ENCODE results near the gene TUBB1.

Gene TUBB1

DNA sequence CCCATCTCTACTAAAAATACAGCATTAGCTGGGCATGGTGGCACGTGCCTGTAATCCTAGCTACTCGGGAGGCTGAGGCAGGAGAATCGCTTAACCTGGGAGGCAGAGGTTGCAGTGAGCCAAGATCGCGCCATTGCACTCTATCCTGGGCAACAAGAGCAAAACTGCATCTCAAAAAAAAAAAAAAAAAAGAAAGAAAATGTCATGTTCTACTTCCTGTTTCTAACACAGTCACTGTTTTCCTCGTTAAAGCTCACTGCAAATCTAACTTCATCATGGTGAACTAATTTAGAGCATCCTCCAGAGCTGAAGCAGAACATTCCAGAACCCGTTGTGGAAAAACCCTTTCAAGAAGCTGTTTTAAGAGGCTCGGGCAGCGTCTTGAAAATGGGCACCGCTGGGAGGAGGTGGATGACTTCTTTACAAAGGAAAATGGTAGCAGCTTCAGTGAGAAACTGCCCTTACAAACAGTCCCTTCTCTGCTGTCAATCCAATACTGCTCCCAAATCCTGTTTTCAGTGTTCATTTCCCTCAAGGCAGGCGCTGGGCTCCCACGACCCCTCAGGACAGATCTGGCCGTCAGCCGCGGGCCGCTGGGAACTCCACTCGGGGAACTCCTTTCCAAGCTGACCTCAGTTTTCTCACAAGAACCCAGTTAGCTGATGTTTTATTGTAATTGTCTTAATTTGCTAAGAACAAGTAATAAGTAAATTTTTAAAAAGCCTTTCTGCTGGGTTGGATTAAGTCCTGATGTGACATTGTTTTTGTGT, 24.7 kb upstream of the TUBB1 start:
- H4K20me1 ChIP-seq, result peaks cover 12 to 91% (median 46%) of the 10 kb centered on the region in 11 experiments; a peak in 20 of 22 replicates
- peaks cover 80 to 100% (median 91%) of the 10 kb centered on the region in 11 experiments for H3K36me3 ChIP-seq
- H3K9me3 ChIP-seq (replicated peaks in 1 of 11), result no peaks in the 10 kb centered on the region
- peaks cover 0 to 13% (median 0%) of the 10 kb centered on the region in 10 experiments; a peak in 3 of 20 replicates for H3K4me1 ChIP-seq
- peak overlapping the region in 1 of 11 experiments; percentile 1; a peak in 1 of 22 replicates for H3K27ac ChIP-seq
- H3K4me3 ChIP-seq, result no peak overlapping the region
- no peaks in the 10 kb centered on the region for H3K27me3 ChIP-seq
- no peak overlapping the region for H3K4me2 ChIP-seq
- TF ChIP-seq Cebpa-rat (IDR thresholded peaks at IDR 0.05), result no peak
- no peak overlapping the region for H3K9ac ChIP-seq

DNA sequence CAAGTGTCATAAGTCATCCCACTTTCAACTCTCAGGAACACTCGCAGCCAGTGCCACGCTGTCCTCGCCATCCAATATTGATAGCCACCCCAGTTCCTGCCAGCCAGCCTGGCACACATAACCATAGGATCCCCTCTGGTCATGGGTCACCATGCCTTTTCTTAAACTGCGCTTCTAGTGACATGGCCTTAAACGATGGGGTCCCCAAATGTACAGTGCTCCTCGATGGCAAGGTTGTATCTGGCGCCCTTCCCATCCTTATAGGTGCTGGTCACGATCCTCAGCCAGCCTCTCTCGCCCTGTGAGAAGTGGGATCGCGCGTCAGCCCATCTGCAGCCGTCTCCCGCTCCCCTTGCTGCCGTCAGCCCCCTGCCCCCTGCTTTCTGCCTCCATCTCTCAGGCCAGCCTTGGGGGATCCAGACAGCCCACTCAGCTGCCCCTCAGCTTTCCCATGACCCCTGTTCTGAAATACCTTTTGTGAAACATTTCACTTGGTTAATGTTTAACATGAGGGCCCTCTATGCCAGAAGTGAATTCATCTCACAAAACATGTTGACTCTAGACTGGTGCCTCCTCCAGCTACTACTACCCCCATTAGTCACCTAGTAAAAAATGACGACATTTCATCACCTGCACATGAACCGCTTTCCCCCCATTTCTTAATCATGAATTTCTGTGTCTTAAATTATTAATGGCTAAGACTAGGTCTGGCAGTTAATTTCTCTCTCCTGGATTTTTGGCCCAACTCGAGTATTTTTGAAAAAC, 23.6 kb upstream of the TUBB1 start:
- H3K4me3 ChIP-seq, result no peak overlapping the region
- H3K9ac ChIP-seq, result no peak overlapping the region
- H4K20me1 ChIP-seq, result peaks cover 12 to 100% (median 40%) of the 10 kb centered on the region in 11 experiments; a peak in 18 of 22 replicates
- no peak overlapping the region; a peak in 1 of 22 replicates for H3K27ac ChIP-seq
- no peaks in the 10 kb centered on the region for H3K27me3 ChIP-seq
- TF ChIP-seq Cebpa-rat (IDR thresholded peaks at IDR 0.05), result no peak
- no peaks in the 10 kb centered on the region for H3K9me3 ChIP-seq (replicated peaks in 1 of 11)
- no peak overlapping the region for H3K4me2 ChIP-seq
- H3K4me1 ChIP-seq, result peaks cover 0 to 13% (median 0%) of the 10 kb centered on the region in 10 experiments; a peak in 3 of 20 replicates
- peaks cover 70 to 100% (median 81%) of the 10 kb centered on the region in 11 experiments for H3K36me3 ChIP-seq

DNA sequence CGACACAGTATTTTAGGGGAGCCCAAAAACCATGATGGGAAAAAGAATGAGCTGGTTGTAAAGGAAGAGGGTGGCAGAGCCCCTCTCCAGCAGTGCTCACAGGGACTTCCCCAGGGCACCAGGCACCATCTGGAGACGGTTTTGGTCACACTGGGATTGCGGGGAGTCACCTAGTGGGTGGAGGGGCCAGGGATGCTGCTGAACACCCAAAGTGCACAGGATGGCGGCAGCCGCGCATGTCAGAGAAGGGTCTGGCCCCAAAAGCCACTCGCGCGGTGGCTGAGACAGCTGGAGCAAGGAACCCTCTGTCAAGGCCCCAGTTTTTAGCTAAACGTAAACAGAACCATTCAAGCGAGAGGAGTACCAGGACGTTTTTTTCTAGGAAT, 23.0 kb upstream of the TUBB1 start:
- no peak overlapping the region for H3K9ac ChIP-seq
- no peak overlapping the region for H3K4me2 ChIP-seq
- H3K27ac ChIP-seq, result no peak overlapping the region; a peak in 1 of 22 replicates
- H3K36me3 ChIP-seq, result peaks cover 64 to 100% (median 75%) of the 10 kb centered on the region in 11 experiments
- H3K9me3 ChIP-seq (replicated peaks in 1 of 11), result no peaks in the 10 kb centered on the region
- H3K4me3 ChIP-seq, result no peak overlapping the region
- TF ChIP-seq Cebpa-rat (IDR thresholded peaks at IDR 0.05), result no peak
- no peaks in the 10 kb centered on the region for H3K27me3 ChIP-seq
- peaks cover 8 to 100% (median 34%) of the 10 kb centered on the region in 11 experiments; a peak in 16 of 22 replicates for H4K20me1 ChIP-seq
- peaks cover 0 to 13% (median 0%) of the 10 kb centered on the region in 10 experiments; a peak in 3 of 20 replicates for H3K4me1 ChIP-seq

DNA sequence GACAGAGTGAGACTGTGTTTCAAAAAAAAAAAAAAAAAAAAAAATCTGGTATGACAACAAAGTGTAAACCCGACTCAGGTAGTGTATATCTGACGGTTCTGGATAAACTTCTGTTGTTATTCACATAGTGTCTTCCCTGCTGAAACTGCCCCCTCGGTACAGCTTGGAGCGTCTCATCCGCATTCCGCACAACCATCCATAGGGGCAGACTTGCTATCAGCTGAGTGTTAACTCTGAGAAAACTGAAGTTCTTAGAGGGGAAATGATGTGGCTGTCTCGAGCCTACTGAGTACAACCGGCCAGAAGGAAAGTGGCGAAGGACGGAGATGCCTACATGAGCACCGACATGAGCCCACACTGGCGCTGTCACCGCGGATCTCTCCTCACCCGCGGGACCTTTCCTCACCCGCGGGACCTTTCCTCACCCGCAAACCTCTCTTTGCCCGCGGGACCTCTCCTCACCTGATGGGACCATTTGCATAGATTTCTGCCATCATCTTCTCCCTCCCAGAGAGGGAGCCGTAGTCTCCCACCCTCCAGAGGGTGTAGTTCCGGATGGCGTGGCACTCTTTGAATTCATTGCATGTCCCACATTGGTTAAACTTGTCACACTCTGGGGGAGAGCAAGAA, 22.0 kb upstream of the TUBB1 start:
- Histone ChIP-seq H3K9ac (0 out of 22 replicates have a peak overlapping the region, but pooled peaks of 1 of the 11 experiments have one; percentile 7), H3K4me3 (no peak overlapping the region), H4K20me1 (peaks cover 8 to 100% (median 28%) of the 10 kb centered on the region in 11 experiments; a peak in 16 of 22 replicates), H3K27me3 (no peaks in the 10 kb centered on the region), H3K27ac (no peak overlapping the region), H3K4me2 (no peak overlapping the region), H3K9me3 (replicated peaks in 1 of 11) (no peaks in the 10 kb centered on the region), H3K36me3 (peaks cover 54 to 100% (median 65%) of the 10 kb centered on the region in 11 experiments), H3K4me1 (peaks cover 0 to 21% (median 3%) of the 10 kb centered on the region in 10 experiments; a peak in 8 of 20 replicates)
- no peak for TF ChIP-seq Cebpa-rat (IDR thresholded peaks at IDR 0.05)

DNA sequence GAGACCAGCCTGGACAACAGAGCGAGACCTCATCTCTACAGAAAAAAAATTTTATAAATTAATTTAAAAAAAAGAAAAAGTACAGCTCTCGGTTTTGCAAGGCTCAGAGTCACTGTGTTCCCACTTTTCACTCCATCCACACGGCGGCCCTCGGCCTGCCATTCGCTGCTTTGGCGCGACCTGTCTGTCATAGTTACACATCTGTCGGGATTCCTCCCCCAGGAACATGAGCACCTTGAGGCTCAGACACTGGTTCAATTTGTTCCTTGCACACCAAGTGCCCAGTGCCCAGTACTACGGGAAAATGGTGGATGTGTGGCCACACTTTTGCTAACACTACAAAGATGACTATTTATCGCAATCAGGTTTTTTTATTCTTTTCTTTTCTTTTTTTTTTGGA, 20.6 kb upstream of the TUBB1 start:
- H3K36me3 ChIP-seq, result peaks cover 40 to 100% (median 51%) of the 10 kb centered on the region in 11 experiments
- no peak for TF ChIP-seq Cebpa-rat (IDR thresholded peaks at IDR 0.05)

DNA sequence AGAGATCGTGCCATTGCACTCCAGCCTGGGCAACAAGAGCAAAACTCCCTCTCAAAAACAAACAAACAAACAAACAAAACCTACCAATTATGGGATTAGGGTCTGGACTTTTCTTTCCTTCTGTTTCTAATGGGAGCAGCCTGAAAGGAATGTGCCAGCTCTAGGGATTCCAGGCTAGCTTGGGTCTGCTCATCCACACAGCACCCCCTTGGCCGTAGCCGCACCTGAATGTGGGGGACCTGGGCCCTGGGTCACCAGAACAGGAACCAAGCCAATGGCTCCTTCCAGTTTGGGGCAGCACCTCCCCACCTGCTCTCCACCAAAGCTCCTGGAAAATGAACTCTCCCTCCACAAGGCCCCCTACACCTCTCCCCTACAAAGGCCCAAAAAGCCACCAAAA, 18.9 kb upstream of the TUBB1 start:
- H3K4me2 ChIP-seq, result no peak overlapping the region
- no peak overlapping the region for H3K9ac ChIP-seq
- H4K20me1 ChIP-seq, result peaks cover 0 to 96% (median 29%) of the 10 kb centered on the region in 11 experiments; a peak in 17 of 22 replicates
- peaks cover 24 to 90% (median 34%) of the 10 kb centered on the region in 11 experiments for H3K36me3 ChIP-seq
- H3K9me3 ChIP-seq (replicated peaks in 1 of 11), result no peaks in the 10 kb centered on the region
- no peaks in the 10 kb centered on the region for H3K27me3 ChIP-seq
- TF ChIP-seq Cebpa-rat (IDR thresholded peaks at IDR 0.05), result no peak
- H3K4me1 ChIP-seq, result peaks cover 25 to 38% (median 29%) of the 10 kb centered on the region in 10 experiments
- H3K27ac ChIP-seq, result no peak overlapping the region
- no peak overlapping the region for H3K4me3 ChIP-seq

More for the DNA sequence above, 20.6 kb upstream of the TUBB1 start:
- Histone ChIP-seq H3K27me3 (no peaks in the 10 kb centered on the region), H3K9ac (no peak overlapping the region), H4K20me1 (peaks cover under 1 to 100% (median 25%) of the 10 kb centered on the region in 11 experiments; a peak in 16 of 22 replicates), H3K9me3 (replicated peaks in 1 of 11) (no peaks in the 10 kb centered on the region), H3K4me3 (no peak overlapping the region), H3K4me1 (peaks cover 9 to 34% (median 15%) of the 10 kb centered on the region in 10 experiments), H3K27ac (no peak overlapping the region), H3K4me2 (no peak overlapping the region)

DNA sequence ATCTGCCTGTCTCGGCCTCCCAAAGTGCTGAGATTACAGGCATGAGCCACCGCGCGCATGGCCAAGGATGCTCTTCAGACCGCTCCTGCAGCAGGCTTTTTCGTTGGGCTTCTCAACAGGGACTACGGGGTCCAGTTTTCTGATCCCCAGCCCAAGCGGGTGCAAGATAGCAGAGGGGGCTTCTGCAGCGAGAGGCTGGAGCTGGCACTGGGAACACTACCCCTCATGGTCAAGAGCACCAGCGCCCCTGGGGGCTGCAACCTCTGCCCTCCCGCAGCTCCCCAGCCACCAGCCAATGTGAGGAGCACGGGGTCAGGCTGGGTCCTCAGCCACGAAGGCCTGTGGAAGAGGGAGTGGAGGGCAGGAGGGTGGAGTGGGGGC, 18.2 kb upstream of the TUBB1 start:
- peaks cover 16 to 83% (median 27%) of the 10 kb centered on the region in 11 experiments for H3K36me3 ChIP-seq
- H3K9me3 ChIP-seq (replicated peaks in 1 of 11), result no peaks in the 10 kb centered on the region
- no peak overlapping the region for H3K4me3 ChIP-seq
- H4K20me1 ChIP-seq, result peaks cover 0 to 88% (median 31%) of the 10 kb centered on the region in 11 experiments; a peak in 16 of 22 replicates
- H3K27me3 ChIP-seq, result peaks cover 0 to 7% (median 3%) of the 10 kb centered on the region in 11 experiments; a peak in 14 of 22 replicates
- H3K4me2 ChIP-seq, result no peak overlapping the region
- no peak overlapping the region for H3K9ac ChIP-seq
- no peak for TF ChIP-seq Cebpa-rat (IDR thresholded peaks at IDR 0.05)
- no peak overlapping the region for H3K27ac ChIP-seq
- H3K4me1 ChIP-seq, result peaks cover 33 to 46% (median 36%) of the 10 kb centered on the region in 10 experiments

DNA sequence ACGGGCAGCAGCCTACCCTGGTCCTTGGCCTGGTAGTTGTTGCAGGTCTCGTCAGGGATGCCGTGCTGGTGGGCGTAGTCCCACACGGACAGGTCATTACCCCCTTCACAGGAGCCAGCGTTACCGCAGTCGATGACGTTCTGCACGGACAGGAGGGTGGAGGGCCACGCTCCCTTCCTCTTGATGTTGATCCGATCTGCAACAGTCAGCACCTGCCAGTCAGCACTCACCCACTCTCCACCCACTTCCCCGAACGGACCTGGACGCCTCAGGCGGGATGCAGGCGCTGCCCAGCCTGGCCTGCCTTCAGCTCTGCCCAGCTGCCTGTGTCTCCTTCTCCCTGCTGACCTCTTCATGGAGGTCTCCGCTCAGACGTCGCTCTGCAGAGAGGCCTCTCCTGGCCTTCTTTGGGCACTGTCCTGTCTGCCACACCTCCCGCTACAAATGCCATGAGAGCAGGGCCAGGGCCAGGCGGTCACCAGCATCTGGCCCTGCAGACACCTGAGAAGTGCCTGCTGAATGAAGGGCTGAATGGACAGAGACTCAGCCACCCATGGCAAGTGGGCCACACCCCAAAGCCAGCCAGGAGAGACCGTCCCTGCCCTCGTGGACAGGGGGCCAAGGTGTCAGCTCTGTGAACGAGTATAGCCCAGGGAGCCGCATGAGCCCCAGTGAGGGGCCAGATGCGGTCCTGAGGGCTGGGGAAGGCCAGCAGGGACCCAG, 17.6 kb upstream of the TUBB1 start:
- H3K27ac ChIP-seq, result no peak overlapping the region
- H3K4me2 ChIP-seq, result peak overlapping the region in 2 of 11 experiments; percentile 95 to 96; a peak in 2 of 22 replicates
- H3K36me3 ChIP-seq, result peaks cover 11 to 77% (median 21%) of the 10 kb centered on the region in 11 experiments
- H3K4me3 ChIP-seq, result no peak overlapping the region
- peaks cover 38 to 51% (median 42%) of the 10 kb centered on the region in 10 experiments for H3K4me1 ChIP-seq
- peaks cover 0 to 83% (median 33%) of the 10 kb centered on the region in 11 experiments; a peak in 16 of 22 replicates for H4K20me1 ChIP-seq
- H3K9ac ChIP-seq, result no peak overlapping the region
- TF ChIP-seq Cebpa-rat (IDR thresholded peaks at IDR 0.05), result no peak
- H3K27me3 ChIP-seq, result peaks cover 0 to 12% (median 8%) of the 10 kb centered on the region in 11 experiments; a peak in 16 of 22 replicates
- no peaks in the 10 kb centered on the region for H3K9me3 ChIP-seq (replicated peaks in 1 of 11)
